GM18867 (cell line): ENCODE measurements around the gene CAMTA1.
"Not testable (repeated sequence)": the region's sequence is repeated elsewhere in the genome, so short reads cannot be mapped to it uniquely, and the experiment has no call there.

Experiments
- ATAC-seq: cut with Tn5 transposase; IDR thresholded peaks from one replicate; pipeline ENCODE4 v1.9.1; 2021; ENCODE audit warnings: mild to moderate bottlenecking, moderate library complexity; ENCODE audit not compliant: unreplicated experiment

The CAMTA1 gene

DNA sequence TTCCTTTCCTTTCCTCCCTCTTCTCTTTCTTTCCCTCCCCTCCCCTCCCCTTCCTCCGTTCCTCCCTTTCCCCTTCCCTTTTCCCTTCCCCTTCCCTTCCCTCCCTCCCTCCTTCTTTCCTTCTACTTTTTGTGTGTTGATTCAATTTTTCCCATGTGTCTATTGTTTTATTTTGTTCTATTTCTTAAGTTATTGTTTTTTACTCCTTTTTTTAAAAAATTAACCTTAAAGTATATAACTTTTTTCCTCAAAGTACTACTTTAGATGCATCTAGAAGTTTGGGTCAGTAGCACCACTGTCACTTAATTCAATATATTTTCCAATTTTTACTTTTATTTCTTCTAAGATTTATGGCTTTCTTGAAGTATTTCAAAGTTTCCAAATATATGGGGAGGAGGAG lies 537.7 kb downstream of the CAMTA1 start:
- ATAC-seq, result no peak

DNA sequence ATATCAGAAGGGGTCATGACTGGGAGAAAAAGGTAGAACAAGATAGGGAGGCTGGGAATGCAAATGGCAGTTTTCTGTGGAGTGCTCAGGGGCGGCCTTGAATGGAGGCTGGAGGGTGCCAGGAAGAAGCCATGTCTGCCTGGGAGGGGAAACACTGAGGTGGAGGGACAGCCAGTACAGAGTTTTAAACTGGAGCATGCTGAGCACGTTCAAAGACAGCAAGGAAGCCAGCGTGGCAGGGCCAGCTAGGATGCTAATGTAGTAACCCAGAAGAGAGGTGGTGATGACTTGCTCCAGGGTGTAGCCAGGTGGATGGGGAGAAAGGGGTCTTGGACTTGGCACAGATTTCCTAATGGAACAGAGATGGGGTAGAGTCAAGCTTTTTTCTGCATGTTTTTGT lies 540.0 kb downstream of the CAMTA1 start:
- ATAC-seq, result no peak

DNA sequence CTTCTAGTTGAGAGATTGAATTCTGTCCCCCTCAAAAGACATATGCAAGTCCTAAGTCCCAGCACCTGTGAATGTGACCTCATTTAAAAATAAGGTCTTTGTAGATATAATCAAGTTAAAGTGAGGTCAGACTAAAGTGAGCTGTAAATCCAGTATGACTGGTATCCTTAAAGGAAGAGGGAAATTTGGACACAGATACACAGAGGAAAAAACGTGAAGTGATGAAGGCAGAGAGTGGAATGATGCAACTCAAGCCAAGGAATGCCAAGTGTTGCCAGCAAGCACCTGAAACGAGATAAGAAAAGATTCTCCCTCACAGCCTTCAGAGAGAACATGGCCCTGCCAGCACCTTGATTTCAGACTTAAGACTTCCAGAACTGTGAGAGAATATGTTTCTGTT lies 541.1 kb downstream of the CAMTA1 start:
- ATAC-seq, result no peak

DNA sequence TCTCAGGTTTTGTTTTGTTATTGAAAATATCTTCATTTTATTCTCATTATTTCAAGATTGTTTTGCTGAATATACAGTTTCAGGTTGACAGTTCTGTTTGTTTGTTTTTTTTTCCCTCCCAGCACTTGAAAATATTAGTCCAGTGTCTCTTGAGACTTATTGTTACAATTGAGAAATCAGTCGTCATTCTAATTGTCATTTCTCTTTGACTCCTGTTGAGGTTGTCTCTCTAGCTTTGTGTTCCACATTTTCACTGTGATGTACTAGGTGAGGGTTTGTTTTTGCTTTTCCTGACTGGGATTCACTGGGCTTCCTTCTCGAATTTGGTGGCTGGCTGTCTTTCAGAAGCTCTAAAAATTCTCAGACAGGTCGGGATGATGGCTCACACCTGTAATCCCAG lies 542.6 kb downstream of the CAMTA1 start:
- no peak for ATAC-seq

DNA sequence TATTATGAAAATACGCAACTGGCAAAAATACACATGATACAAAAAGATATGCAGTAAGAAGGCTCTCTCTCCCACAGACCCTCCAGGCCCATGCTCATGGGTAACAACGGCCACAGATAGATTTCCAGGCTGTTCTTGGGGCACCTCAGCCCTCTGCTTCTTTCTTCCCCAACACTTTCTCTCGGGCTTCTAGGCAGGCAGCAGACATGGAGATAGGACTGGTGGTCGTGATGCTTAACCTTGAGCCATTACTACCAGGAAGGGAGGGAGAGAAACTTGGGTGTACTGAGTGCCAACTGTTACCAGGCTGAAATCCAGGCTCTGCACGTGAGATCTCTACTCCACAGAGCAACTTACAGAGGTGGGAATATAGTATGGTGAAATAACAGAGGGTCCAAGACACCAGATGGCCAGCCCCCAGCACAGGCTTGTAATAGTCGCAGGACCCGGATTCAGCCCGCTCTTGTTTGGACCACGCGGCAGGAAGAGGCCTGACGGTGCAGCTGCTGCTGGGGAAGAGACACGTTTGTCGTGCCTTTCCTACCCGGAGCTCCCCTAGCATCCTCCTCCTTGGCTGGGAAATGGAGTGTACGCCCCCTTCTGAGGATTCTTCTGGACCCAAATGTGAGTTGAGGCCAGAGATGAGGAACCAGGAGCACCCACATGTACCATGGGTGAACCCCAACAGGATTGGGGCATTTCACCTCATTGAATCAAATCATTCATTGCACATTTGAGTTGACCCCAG lies 544.8 kb downstream of the CAMTA1 start:
- ATAC-seq, result no peak

DNA sequence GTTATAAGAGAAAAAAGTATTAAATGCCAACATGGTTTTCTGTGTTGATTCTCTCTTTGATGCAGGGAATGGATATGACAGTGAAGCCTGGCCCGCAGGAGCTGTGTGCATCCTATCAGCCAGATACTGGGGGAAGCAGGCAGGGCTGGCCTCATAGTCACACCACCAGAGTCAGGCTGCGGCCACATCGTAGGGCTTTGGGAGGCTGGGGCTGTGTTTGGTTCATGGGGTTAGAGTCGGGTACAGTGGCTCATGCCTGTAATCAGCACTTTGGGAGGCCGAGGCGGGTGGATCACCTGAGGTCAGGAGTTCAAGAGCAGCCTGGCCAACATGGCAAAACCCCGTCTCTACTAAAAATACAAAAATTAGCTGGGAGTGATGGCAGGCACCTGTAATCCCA lies 545.5 kb downstream of the CAMTA1 start:
- not testable (repeated sequence) for ATAC-seq

DNA sequence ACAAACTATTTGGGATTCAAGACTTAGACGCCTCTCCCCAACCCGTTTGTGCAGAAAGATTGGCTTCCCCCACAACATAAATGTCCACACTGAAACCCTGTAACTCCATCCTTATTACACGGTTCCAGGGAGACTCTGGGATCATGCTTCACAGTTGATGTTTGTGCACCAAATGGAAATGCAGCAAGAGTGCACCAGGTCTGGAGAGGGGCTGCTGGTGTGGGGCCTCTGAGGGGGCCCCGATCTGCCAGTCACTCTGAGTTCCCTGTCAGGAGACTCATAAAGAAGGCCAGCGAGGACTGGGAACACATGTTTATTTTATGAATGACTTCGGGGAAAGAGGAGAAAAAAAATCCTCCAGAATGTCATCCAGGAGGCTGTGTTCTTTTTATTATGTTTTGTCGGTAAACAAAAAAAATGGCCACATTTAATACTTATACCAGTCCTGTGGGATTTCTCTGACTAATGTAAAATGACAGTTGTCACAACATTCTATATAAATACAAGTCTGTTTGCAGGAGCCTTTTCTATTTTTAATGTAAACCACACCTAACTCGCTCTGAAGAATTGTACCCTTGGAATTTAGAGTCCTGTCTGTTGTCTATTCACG lies 546.8 kb downstream of the CAMTA1 start:
- ATAC-seq, result no peak

DNA sequence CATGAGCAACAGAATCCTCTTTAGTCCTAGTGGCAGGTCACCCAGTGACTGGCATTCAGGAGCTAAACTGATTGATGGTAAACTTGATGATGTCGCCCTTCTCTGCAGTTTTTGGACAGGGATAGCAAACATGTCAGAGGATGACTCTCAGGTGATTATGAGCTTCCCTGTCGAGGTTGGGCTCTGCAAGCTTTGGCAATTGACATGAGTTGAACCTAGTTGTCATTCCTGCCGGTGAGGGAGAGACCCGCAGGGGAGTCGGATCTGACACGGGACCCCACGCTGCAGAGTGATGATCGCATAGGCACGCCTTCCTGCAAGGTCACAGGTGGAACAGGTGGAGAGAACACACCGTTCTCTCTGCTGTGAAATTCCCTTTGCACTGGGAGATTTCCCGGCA lies 547.8 kb downstream of the CAMTA1 start:
- ATAC-seq, result no peak

DNA sequence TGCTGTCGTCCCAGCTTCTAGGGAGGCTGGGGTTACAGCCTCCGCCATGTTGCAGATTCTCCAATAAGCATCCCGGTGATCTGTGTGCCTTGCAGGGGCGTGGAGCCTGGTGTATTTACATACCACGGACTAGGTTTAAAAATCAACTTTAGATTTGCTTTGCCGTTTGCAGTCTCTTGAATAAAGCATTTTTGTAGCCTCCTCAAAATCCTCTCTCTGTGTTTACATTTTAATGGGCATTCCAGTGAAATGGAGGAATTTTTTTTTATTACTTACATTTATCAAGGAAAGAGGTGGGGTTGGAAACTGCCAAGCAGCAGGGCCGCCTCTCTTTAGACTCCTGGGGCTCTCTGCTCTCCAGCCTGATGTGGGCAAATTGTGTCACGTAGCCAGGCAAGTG lies 548.4 kb downstream of the CAMTA1 start:
- ATAC-seq, result no peak

DNA sequence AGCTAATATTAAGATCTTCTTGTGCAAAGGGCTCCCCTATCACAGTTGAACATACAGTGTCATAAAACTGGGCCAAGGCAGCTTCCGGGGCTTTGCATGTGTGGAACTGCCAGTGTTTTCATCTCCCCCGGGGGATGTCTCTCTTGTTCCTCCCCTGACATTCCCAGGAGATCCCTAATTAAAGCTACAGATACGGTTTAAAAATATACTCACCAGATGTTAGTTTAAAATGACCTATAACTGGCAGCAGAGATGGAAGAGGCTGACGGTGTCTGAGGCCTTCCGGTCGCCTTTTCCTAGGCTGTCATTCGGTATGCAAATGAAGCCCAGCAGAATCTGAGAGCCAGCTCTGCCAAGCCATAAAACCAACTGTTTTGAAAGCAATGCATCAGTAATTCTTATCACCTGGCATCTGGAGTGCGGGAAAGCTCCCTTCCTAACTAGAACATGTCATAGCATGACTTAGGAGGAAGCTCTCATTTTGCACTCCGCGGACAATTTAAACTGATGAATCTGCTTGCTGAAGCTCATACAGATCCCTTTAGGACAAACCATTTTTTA lies 549.3 kb downstream of the CAMTA1 start:
- ATAC-seq, result no peak

DNA sequence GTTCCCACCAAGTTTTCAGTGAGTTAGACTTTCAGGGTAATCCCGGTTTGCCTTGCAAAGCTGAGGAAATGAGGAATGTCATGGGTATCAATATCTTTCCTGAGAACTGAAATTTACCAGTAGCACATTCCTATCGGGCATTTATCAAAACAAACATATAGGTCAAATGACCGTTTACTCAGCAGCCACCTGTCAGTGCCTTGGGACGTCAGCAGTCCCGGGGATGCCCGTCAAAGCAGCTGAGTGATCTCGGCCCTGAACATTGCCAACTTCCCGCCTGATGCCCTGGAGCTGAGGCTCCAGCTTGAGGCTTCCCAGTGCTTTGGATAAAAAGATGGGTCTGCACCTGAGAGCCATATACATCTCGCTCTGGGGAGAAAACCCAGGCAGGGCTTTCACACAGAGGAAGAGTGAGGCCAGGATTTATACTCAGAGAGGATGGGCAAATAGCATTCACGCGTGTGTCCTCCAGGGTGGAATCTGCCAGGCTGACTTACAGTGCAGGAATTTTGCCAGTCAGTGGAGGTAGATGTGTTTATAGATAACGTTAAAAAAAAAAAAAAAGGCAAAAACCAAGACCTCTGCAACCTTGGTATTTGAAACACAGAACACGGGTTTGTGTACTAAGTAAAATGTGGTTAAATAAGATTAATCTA lies 550.1 kb downstream of the CAMTA1 start:
- ATAC-seq, result no peak

DNA sequence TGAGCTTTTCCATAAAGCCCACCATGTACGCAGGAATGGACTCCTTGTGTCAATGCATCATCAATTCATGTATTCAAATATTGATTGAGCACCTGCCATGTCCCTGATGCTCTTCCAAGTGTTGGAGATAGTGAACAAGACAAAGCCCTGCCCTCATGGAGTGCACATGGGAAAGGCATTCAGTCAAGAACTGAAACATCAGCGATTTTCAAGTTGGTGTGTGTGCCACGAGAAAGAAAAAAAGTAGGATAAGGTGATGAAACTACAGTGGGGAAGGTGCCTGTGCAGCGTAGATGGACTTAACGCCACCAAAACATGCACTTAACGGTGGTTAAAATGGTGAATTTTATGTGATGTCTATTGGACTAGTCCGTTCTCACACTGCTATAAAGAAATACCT lies 553.2 kb downstream of the CAMTA1 start:
- no peak for ATAC-seq

DNA sequence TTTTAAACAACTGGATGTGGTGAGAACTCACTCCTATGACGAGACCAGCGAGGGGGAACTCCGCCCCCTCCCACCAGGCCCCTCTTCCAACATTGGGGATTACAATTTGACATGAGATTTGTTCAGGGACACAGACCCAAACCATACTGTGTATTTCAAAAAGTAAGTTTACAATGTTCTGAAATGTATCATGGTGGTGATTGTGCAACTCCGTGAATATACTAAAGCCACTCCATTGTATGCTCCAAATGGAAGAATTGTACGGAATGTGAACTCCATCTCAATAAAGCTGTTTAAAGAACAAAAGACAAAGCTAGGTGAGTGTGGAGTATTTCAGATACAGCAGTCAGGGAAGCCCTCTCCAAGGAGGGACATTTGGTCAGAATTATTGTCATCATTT lies 553.8 kb downstream of the CAMTA1 start:
- no peak for ATAC-seq

DNA sequence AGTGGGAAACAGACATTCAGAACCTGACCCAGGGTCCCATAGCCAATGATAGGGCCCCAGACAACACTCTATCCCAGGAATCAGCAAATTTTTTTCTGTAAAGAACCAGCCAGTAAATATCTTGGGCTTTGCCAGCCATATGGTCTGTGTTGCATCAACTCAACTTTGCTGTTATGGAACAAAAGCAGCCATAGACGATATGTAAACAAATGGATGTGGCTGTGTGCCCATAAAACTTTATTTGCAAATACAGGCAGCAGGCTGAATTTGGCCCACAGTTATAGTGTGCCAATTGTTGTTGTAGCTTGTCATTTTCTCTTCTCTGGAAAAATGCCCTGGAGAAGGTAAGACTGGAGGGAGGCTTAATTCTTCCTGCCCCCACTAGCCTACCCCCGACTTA lies 554.7 kb downstream of the CAMTA1 start:
- ATAC-seq, result no peak

DNA sequence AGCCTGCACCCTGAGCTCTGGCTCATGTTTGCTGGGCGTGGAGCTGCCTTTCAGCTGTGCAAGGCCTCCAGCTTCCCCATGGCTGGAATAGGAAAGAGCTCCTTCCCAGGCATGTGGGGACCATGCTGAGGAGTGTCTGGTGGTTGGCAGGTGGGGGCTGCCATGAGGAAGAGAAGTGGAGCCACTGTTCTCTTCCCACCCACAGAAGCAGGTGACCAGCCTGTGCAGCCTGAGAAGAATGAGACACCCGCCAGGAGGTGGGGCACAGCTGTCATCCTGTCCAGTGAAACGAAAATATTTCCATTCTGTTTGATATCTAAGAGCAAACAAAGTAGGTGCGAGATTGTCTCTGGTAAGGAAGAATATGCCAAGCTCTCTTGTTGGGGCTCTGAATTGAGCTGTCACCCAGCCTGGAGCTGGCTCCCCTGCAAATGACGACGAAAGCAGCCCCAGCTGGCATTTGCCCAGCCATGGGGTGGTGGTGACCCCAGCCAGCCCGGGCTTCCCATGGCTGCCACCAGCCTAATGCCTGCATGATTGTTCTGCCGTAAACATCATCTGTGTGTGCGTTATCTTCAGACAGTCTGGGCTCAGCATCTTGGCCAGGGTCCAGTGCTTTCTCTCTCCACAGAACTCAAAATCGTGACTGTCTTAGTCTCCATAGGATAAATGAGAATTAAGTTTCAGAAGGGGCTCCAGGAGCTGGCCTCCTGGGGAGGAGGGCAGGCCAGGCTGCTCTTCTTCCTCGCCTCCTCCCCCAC lies 556.1 kb downstream of the CAMTA1 start:
- ATAC-seq, result no peak

DNA sequence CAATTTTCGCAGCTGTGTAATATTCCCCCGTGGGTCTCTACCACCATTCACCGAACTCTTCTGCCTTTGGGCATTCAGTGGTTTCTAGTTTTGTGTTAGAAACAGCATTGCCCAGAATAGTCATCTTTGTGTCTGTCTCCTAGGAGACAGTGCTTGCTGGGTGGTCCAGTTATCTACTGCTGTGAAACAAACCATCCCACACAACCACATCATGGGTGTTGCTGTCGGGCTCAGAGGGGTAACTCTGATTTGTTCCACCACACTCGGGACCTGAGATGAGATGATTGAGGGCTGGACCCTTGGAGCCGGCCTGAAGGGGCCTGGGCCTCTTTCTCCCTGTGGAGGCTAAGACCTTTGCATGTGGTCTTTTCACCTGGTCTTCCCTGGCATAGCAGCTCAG lies 558.6 kb downstream of the CAMTA1 start:
- ATAC-seq, result no peak

DNA sequence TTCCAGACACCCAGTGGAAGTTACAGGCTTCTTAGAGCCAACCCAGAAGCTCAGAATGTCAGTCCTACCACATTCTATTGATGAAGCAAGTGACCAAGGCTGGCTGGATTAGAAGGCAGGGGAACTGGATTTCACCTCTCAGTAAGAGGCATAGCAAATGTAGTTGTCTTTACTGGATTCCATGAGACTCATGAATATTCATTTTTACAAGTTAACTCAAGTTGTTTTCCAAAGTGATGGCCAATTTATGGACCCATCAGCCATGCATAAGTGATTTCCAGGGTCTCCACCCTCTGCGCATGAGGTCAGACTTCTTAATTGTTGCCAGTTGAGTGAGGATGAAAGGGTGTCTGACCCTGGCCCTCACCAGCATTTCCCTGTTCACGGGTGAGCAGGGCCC lies 559.0 kb downstream of the CAMTA1 start:
- no peak for ATAC-seq

DNA sequence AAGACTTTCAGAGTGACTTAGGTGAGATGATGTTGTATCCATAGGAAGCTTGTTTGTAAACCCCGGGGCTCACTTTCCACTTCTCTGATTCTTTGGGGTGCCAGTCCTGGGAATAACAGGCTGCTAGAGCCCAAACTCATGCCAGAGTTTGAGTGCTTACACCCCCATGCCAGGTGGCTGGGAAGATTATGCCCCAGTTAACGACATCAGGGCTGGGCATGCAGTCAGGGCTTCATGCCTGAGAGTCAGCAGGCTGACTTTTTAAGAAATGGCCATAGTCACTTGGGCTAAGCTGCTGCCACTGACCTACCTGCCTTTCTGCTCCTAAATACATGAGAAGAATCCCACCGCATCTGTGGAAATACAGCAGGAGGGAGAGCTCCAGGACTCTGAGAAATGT lies 560.3 kb downstream of the CAMTA1 start:
- ATAC-seq, result no peak

DNA sequence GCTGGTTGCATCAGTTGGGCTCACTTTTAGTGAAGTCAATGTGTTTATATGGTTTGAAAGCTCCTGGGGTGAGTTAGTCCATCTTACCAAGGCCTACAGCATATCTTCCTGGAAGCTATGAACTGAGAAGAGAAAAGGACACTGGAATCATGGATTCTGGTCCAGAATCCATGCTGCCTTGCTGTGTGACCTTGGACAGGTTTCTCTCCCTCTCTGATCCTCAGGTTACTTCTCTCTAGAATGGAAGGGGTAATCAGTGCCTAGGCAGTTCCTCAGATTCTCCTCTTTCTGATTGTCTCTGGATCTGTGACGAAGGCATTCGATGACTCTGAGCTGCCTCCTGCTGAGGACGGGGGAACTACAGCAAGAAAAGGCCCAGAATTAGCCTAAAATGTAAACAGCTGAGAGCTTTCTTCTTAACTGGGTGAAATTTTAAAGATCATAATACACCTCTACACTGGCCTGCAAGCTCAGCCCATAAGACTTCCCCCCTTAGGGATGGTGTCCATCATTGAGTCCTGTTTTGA lies 560.9 kb downstream of the CAMTA1 start:
- no peak for ATAC-seq

DNA sequence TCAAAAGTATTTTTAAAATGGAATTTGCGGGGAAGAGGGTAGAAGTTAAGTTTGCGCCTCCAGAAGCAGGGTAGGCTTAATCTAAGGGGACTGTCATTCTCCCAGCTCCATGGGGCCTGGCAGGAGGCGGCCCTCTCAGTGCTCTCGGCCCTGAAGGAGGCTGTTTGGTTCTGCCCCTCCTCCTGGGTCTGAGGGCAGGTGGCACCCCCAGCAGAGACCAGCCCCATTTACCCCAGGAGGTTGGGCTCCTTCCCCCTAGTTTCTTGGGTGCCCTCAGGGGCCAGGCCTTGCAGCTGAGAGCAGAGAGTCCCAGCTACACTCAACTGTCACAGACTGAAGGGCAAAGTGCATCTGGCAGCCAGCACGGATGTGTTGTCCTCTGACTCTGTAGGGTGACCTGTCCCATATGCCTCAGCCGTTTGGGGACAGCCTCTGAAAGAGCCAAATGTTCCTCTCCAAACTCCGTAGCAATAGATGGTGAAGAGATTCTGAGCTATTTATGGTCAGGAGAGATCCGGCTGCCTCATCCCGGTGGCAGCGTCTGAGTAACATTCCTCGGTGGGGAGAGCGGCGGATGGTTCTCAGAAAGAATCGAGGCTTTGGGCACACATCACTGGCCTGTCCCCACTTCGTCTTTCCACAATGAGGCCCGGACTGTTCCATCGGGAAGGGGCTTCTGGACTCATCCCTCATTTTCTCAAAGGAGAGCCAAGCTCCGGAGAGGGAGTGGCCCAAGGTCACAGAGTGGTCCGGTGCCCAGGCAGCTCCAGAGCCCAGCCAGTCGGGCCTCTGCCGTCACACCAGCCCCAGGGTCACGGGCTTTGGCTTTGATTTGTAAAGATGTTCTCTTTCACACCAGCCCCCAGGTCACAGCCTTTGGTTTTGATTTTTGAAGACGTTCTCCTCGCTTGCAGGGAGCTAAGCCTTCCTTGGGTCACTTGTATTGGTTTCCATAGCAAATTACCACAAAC lies 561.6 kb downstream of the CAMTA1 start:
- no peak for ATAC-seq
